ENCODE results near the gene CDKAL1.

DNA sequence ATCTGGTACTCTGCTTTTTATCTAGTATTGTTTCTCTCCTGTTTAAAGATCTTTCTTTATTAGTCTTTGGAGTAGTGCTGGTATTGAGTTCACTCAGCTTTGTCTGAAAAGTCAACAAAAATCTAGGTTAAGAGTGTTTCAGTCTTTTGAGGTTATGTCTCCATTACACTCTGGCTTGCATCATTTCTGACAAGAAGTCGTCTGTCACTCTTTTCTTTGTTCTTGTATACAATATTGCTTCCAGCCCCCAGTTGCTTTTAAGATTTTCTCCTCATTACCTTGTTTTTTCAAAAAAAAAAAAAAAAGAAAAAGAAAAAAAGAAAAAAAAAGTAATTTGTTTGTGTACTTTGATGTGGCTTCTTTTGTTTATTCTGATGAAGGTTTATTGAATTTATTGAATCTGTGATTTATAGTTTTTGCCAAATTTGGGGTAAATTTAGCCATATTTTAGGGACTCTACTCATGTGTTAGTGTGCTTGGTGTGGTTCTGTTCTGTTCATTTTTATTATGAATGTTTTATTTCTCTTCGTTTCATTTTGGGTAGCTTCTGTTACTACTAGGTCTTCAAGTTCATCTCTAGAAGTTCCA is 408.9 kb downstream of the CDKAL1 start:
- TF ChIP-seq, protein P1, sequence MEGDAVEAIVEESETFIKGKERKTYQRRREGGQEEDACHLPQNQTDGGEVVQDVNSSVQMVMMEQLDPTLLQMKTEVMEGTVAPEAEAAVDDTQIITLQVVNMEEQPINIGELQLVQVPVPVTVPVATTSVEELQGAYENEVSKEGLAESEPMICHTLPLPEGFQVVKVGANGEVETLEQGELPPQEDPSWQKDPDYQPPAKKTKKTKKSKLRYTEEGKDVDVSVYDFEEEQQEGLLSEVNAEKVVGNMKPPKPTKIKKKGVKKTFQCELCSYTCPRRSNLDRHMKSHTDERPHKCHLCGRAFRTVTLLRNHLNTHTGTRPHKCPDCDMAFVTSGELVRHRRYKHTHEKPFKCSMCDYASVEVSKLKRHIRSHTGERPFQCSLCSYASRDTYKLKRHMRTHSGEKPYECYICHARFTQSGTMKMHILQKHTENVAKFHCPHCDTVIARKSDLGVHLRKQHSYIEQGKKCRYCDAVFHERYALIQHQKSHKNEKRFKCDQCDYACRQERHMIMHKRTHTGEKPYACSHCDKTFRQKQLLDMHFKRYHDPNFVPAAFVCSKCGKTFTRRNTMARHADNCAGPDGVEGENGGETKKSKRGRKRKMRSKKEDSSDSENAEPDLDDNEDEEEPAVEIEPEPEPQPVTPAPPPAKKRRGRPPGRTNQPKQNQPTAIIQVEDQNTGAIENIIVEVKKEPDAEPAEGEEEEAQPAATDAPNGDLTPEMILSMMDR (IDR thresholded peaks at IDR 0.05; ENCODE audit: low read depth, low read length), result no peak
- TF ChIP-seq EZH2phosphoT487 (IDR thresholded peaks at IDR 0.05; ENCODE audit: low read depth), result no peak
